Transverse colon (tissue), 4 donors: ENCODE results near the gene C10orf71.

Experiments used
- CTCF ChIP-seq, 5 experiments: fragments of 200-600 bp in 3 of 5; fragments of 450-650 bp in 2 of 5; sonication (generic) in 3 of 5; IDR thresholded peaks; 1 replicate in 2 of 5; 2 replicates in 3 of 5; pipeline ENCODE4 v1.5.1; 2016 to 2017; ENCODE audit warnings: antibody characterized with exemption in 5 of 5, inconsistent platforms in 3 of 5, mild to moderate bottlenecking in 2 of 5, moderate library complexity in 1 of 5
- EP300 ChIP-seq: sonication (generic); formaldehyde crosslinking; IDR thresholded peaks from one replicate; pipeline ENCODE4 v1.6.1; 2017; ENCODE audit warnings: antibody characterized with exemption, low read depth
- POLR2A ChIP-seq: fragments of 450-650 bp; IDR thresholded peaks from one replicate; pipeline ENCODE4 v1.6.1; 2016; ENCODE audit warnings: antibody characterized with exemption, mild to moderate bottlenecking, moderate library complexity
- POLR2AphosphoS5 ChIP-seq, 3 donors: sonication (generic); formaldehyde crosslinking; IDR thresholded peaks; one replicate each; pipeline ENCODE4 v1.6.1; 2016; ENCODE audit warnings: antibody characterized with exemption in 3 of 3

- TF ChIP-seq CTCF (IDR thresholded peaks at IDR 0.05) = no peak
- no peak for TF ChIP-seq POLR2A
- no peak for TF ChIP-seq POLR2AphosphoS5 (IDR thresholded peaks at IDR 0.05)
- TF ChIP-seq EP300 = no peak
Measured at GRCh38 chr10:49301302-49301701, 2.3 kb downstream of the C10orf71 start.
